ENCODE data around the gene CACNA1H. TPM values are rescaled to one million over a fixed set of nuclear protein-coding genes. Genes with fewer than 3 reads are reported as not detected.

CACNA1H gene
- total RNA-seq, 1 experiment from 2014 or later: 19.7 TPM

GRCh38 chr16:1133810-1134520, 18.9 kb upstream of the CACNA1H start:
- DNase-seq (ENCODE audit: low spot score): no peak
- CTCF ChIA-PET: no interaction called here
- Histone ChIP-seq H3K27me3 (replicated peaks; ENCODE audit: insufficient read depth, low read depth, low read length, poor library complexity) (no peaks in the 10 kb centered on the region), H3K4me3 (ENCODE audit: low read depth, low read length, poor library complexity, severe bottlenecking) (no peak overlapping the region), H3K27ac (ENCODE audit: low read depth, low read length, poor library complexity, severe bottlenecking) (no peak overlapping the region), H3K9me3 (ENCODE audit: low read depth, low read length, poor library complexity, severe bottlenecking) (no peaks in the 10 kb centered on the region), H3K36me3 (ENCODE audit: insufficient read depth, low read length, poor library complexity, severe bottlenecking) (no peaks in the 10 kb centered on the region), H3K4me1 (ENCODE audit: insufficient read depth, low read length, poor library complexity, severe bottlenecking) (no peaks in the 10 kb centered on the region)
- TF ChIP-seq EZH2 (IDR thresholded peaks at IDR 0.05; ENCODE audit: borderline replicate concordance, low read depth, low read length, poor library complexity, severe bottlenecking) (no peak), CTCF (conservative IDR thresholded peaks at IDR 0.05; ENCODE audit: low read depth, low read length) (no peak)
- intact Hi-C loops (cut with micrococcal nuclease; ENCODE audit: unreplicated experiment): no loop called here
- no TSS peak for BruUV-seq (replicated peaks)
- POLR2A ChIA-PET (ENCODE audit: low non-redundant PET): no interaction called here

GRCh38 chr16:1134776-1135458, 18.0 kb upstream of the CACNA1H start:
- H3K36me3 ChIP-seq (ENCODE audit: insufficient read depth, low read length, poor library complexity, severe bottlenecking): no peaks in the 10 kb centered on the region
- H3K4me1 ChIP-seq (ENCODE audit: insufficient read depth, low read length, poor library complexity, severe bottlenecking): no peaks in the 10 kb centered on the region
- H3K9me3 ChIP-seq (ENCODE audit: low read depth, low read length, poor library complexity, severe bottlenecking): no peaks in the 10 kb centered on the region
- no peak overlapping the region for H3K4me3 ChIP-seq (ENCODE audit: low read depth, low read length, poor library complexity, severe bottlenecking)
- DNase-seq (ENCODE audit: low spot score): no peak
- intact Hi-C loops (cut with micrococcal nuclease; ENCODE audit: unreplicated experiment): no loop called here
- BruUV-seq (replicated peaks): no TSS peak
- no peak overlapping the region for H3K27ac ChIP-seq (ENCODE audit: low read depth, low read length, poor library complexity, severe bottlenecking)
- ChIA-PET CTCF (no interaction called here), POLR2A (ENCODE audit: low non-redundant PET) (no interaction called here)
- no peaks in the 10 kb centered on the region for H3K27me3 ChIP-seq (replicated peaks; ENCODE audit: insufficient read depth, low read depth, low read length, poor library complexity)
- TF ChIP-seq CTCF (conservative IDR thresholded peaks at IDR 0.05; ENCODE audit: low read depth, low read length) (no peak), EZH2 (IDR thresholded peaks at IDR 0.05; ENCODE audit: borderline replicate concordance, low read depth, low read length, poor library complexity, severe bottlenecking) (no peak)

- no peak for TF ChIP-seq CTCF (conservative IDR thresholded peaks at IDR 0.05; ENCODE audit: low read depth, low read length)
- TF ChIP-seq EZH2 (IDR thresholded peaks at IDR 0.05; ENCODE audit: borderline replicate concordance, low read depth, low read length, poor library complexity, severe bottlenecking): no peak
- Histone ChIP-seq H3K27ac (ENCODE audit: low read depth, low read length, poor library complexity, severe bottlenecking) (no peak overlapping the region), H3K4me1 (ENCODE audit: insufficient read depth, low read length, poor library complexity, severe bottlenecking) (no peaks in the 10 kb centered on the region), H3K36me3 (ENCODE audit: insufficient read depth, low read length, poor library complexity, severe bottlenecking) (no peaks in the 10 kb centered on the region), H3K9me3 (ENCODE audit: low read depth, low read length, poor library complexity, severe bottlenecking) (no peaks in the 10 kb centered on the region), H3K4me3 (ENCODE audit: low read depth, low read length, poor library complexity, severe bottlenecking) (no peak overlapping the region), H3K27me3 (replicated peaks; ENCODE audit: insufficient read depth, low read depth, low read length, poor library complexity) (no peaks in the 10 kb centered on the region)
- intact Hi-C loops (cut with micrococcal nuclease; ENCODE audit: unreplicated experiment): no loop called here
- ChIA-PET CTCF (no interaction called here), POLR2A (ENCODE audit: low non-redundant PET) (no interaction called here)
- DNase-seq (ENCODE audit: low spot score): no peak
- no TSS peak for BruUV-seq (replicated peaks)
These were observed 17.5 kb upstream of the CACNA1H start for GRCh38 chr16:1135459-1135825.

Measured in A673 (cell line).